WTC11 (cell line): ENCODE results near the gene LTBP2. TPM values are rescaled to one million over a fixed set of nuclear protein-coding genes. Genes with fewer than 3 reads are reported as not detected.

Experiments used
- ATAC-seq: fragments of 200-7000 bp; cut with Tn5 transposase; 2 replicates; pipeline ENCODE4 v1.10.0; 2021; ENCODE audit warnings: mild to moderate bottlenecking, moderate library complexity
- CTCF ChIA-PET: fragments of 300-600 bp; sonication (Branson Sonifier 250); formaldehyde crosslinking; loops from one replicate; lab custom pipeline; 2021; ENCODE audit warnings: antibody characterized with exemption; lab: Charles Lee
- POLR2A ChIA-PET: fragments of 350-600 bp; sonication (Branson Sonifier 250); formaldehyde crosslinking; loops from one replicate; lab custom pipeline; 2021; ENCODE audit warnings: antibody characterized with exemption; lab: Charles Lee
- DNase-seq: peaks from one replicate; pipeline ENCODE4 v3.0.0; 2021; ENCODE audit warnings: low spot score
- H3K27ac Mint-ChIP-seq: 2 replicates; pipeline ENCODE4 v1.8.0; 2021; ENCODE audit warnings: mixed read lengths
- H3K27me3 Mint-ChIP-seq: 2 replicates; pipeline ENCODE4 v1.8.0; 2021; ENCODE audit warnings: low read depth, mild to moderate bottlenecking, moderate library complexity, mixed read lengths
- H3K36me3 Mint-ChIP-seq: 2 replicates; pipeline ENCODE4 v1.8.0; 2021; ENCODE audit warnings: mixed read lengths
- H3K4me1 Mint-ChIP-seq: 2 replicates; pipeline ENCODE4 v1.8.0; 2022; ENCODE audit warnings: mixed read lengths
- H3K4me3 Mint-ChIP-seq: 2 replicates; pipeline ENCODE4 v1.8.0; 2021; ENCODE audit warnings: mild to moderate bottlenecking, moderate library complexity, mixed read lengths
- H3K9me3 Mint-ChIP-seq: 2 replicates; pipeline ENCODE4 v1.8.0; 2021; ENCODE audit warnings: mixed read lengths
- CTCF ChIP-seq: fragments of 200-600 bp; IDR thresholded peaks from 2 replicates; pipeline ENCODE4 v1.8.0; 2022; ENCODE audit warnings: antibody characterized with exemption
- ELF4 ChIP-seq: sonication (generic); formaldehyde crosslinking; IDR thresholded peaks from 2 replicates; pipeline ENCODE4 v1.8.1; 2022; ENCODE audit warnings: low read depth, mild to moderate bottlenecking, moderate library complexity, missing genetic modification reagents
- EMX1 ChIP-seq: fragments of 250-450 bp; sonication (Bioruptor Pico); IDR thresholded peaks from 2 replicates; pipeline ENCODE4 v1.8.0; 2021; ENCODE audit warnings: mild to moderate bottlenecking
- FOXK1 ChIP-seq: sonication (generic); formaldehyde crosslinking; IDR thresholded peaks from 2 replicates; pipeline ENCODE4 v1.8.0; 2022; ENCODE audit warnings: mild to moderate bottlenecking, moderate library complexity, missing genetic modification reagents
- GRHL2 ChIP-seq: fragments of 250-450 bp; sonication (Bioruptor Pico); IDR thresholded peaks from 2 replicates; pipeline ENCODE4 v1.8.0; 2022; ENCODE audit warnings: mild to moderate bottlenecking, moderate library complexity; ENCODE audit not compliant: insufficient replicate concordance, severe bottlenecking
- GTF2I ChIP-seq: fragments of 250-450 bp; sonication (Bioruptor Pico); conservative IDR thresholded peaks from 2 replicates; pipeline ENCODE4 v1.4.0; 2021; ENCODE audit warnings: mild to moderate bottlenecking
- IRF2 ChIP-seq: sonication (generic); formaldehyde crosslinking; IDR thresholded peaks from 2 replicates; pipeline ENCODE4 v1.8.0; 2022; ENCODE audit warnings: low read depth, missing genetic modification reagents, borderline replicate concordance
- NFATC4 ChIP-seq: fragments of 250-450 bp; sonication (Bioruptor Pico); IDR thresholded peaks from 2 replicates; pipeline ENCODE4 v1.9.0; 2021; ENCODE audit warnings: mild to moderate bottlenecking
- NR1H2 ChIP-seq: sonication (generic); formaldehyde crosslinking; IDR thresholded peaks from 2 replicates; pipeline ENCODE4 v1.9.0; 2021; ENCODE audit warnings: mild to moderate bottlenecking, moderate library complexity, missing genetic modification reagents
- NR2C2 ChIP-seq: sonication (generic); formaldehyde crosslinking; IDR thresholded peaks from 2 replicates; pipeline ENCODE4 v1.8.0; 2022; ENCODE audit warnings: mild to moderate bottlenecking, missing genetic modification reagents
- NR3C1 ChIP-seq: sonication (generic); formaldehyde crosslinking; conservative IDR thresholded peaks from 2 replicates; pipeline ENCODE4 v1.8.1; 2023; ENCODE audit warnings: low read depth, mild to moderate bottlenecking, missing genetic modification reagents
- RORB ChIP-seq: fragments of 250-450 bp; sonication (Bioruptor Pico); IDR thresholded peaks from 2 replicates; pipeline ENCODE4 v1.9.0; 2021; ENCODE audit warnings: mild to moderate bottlenecking
- SMAD3 ChIP-seq: sonication (generic); formaldehyde crosslinking; IDR thresholded peaks from 2 replicates; pipeline ENCODE4 v1.8.0; 2022; ENCODE audit warnings: missing genetic modification reagents, mild to moderate bottlenecking, borderline replicate concordance
- TEAD4 ChIP-seq: sonication (generic); formaldehyde crosslinking; IDR thresholded peaks from 2 replicates; pipeline ENCODE4 v1.8.0; 2022; ENCODE audit warnings: mild to moderate bottlenecking, missing genetic modification reagents
- ZNF423 ChIP-seq: fragments of 250-450 bp; sonication (Bioruptor Pico); IDR thresholded peaks from 2 replicates; pipeline ENCODE4 v2.1.2; 2022; ENCODE audit warnings: mild to moderate bottlenecking, moderate library complexity
- total RNA-seq: library from RNA; stranded (reverse); gene quantifications from 3 replicates; pipeline ENCODE4 v1.2.3, GENCODE V29; 2021
- TF ChIP-seq, protein P1 (sequence below): fragments of 250-450 bp; sonication (Bioruptor Pico); IDR thresholded peaks from 2 replicates; pipeline ENCODE4 v1.9.0; 2021; ENCODE audit warnings: mild to moderate bottlenecking, borderline replicate concordance
- TF ChIP-seq, protein P2 (sequence below): sonication (generic); formaldehyde crosslinking; IDR thresholded peaks from 2 replicates; pipeline ENCODE4 v1.8.1; 2022; ENCODE audit warnings: mild to moderate bottlenecking, moderate library complexity, missing genetic modification reagents
- TF ChIP-seq, protein P3 (sequence below): sonication (generic); formaldehyde crosslinking; IDR thresholded peaks from 2 replicates; pipeline ENCODE4 v1.8.1; 2023; ENCODE audit warnings: mild to moderate bottlenecking, missing genetic modification reagents
- TF ChIP-seq, protein P4 (sequence below): fragments of 250-450 bp; sonication (Bioruptor Pico); IDR thresholded peaks from 2 replicates; pipeline ENCODE4 v2.1.2; 2022; ENCODE audit warnings: mild to moderate bottlenecking, moderate library complexity

The LTBP2 gene
- total RNA-seq, 1 experiment from 2014 or later, result 1.2 TPM

DNA sequence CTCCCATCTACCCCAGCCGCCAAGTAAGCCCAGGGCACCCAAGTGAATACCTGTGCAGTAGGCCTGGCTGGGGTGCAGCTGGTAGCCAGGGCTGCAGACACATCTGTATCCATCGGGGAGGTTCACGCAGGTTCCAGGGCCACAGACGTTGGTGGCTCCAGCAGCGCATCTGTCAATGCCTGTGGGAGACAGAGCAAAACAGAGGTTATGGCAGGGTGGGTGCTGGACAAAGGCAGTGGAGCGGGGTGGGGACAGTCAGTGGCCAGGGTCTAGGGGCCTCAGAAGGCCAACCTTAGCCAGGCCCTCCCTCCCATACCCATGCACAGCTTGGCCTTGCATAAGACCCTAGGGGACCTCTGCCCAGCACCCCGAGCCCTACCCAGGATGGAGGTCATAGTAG is 89.3 kb downstream of the LTBP2 start (continued):
- TF ChIP-seq, protein P1, sequence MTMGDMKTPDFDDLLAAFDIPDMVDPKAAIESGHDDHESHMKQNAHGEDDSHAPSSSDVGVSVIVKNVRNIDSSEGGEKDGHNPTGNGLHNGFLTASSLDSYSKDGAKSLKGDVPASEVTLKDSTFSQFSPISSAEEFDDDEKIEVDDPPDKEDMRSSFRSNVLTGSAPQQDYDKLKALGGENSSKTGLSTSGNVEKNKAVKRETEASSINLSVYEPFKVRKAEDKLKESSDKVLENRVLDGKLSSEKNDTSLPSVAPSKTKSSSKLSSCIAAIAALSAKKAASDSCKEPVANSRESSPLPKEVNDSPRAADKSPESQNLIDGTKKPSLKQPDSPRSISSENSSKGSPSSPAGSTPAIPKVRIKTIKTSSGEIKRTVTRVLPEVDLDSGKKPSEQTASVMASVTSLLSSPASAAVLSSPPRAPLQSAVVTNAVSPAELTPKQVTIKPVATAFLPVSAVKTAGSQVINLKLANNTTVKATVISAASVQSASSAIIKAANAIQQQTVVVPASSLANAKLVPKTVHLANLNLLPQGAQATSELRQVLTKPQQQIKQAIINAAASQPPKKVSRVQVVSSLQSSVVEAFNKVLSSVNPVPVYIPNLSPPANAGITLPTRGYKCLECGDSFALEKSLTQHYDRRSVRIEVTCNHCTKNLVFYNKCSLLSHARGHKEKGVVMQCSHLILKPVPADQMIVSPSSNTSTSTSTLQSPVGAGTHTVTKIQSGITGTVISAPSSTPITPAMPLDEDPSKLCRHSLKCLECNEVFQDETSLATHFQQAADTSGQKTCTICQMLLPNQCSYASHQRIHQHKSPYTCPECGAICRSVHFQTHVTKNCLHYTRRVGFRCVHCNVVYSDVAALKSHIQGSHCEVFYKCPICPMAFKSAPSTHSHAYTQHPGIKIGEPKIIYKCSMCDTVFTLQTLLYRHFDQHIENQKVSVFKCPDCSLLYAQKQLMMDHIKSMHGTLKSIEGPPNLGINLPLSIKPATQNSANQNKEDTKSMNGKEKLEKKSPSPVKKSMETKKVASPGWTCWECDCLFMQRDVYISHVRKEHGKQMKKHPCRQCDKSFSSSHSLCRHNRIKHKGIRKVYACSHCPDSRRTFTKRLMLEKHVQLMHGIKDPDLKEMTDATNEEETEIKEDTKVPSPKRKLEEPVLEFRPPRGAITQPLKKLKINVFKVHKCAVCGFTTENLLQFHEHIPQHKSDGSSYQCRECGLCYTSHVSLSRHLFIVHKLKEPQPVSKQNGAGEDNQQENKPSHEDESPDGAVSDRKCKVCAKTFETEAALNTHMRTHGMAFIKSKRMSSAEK (CRISPR knock-in tag), result no peak
- TF ChIP-seq GTF2I (CRISPR knock-in tag), result no peak
- no peak for TF ChIP-seq NR2C2
- TF ChIP-seq GRHL2 (CRISPR knock-in tag), result no peak
- TF ChIP-seq EMX1 (CRISPR knock-in tag), result no peak
- TF ChIP-seq, protein P2, sequence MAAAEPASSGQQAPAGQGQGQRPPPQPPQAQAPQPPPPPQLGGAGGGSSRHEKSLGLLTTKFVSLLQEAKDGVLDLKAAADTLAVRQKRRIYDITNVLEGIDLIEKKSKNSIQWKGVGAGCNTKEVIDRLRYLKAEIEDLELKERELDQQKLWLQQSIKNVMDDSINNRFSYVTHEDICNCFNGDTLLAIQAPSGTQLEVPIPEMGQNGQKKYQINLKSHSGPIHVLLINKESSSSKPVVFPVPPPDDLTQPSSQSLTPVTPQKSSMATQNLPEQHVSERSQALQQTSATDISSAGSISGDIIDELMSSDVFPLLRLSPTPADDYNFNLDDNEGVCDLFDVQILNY (CRISPR knock-in tag), result no peak

GRCh38 chr14:74521756-74522155 is 90.3 kb downstream of the LTBP2 start:
- DNase-seq, result no peak
- H3K4me3 Mint-ChIP-seq, result no peak overlapping the region
- CTCF ChIA-PET, result interaction anchor here (0.8 kb wide), 1 partner anchor 10 kb away, joined by 3 read pairs; no protein-coding TSS in a partner anchor
- no peaks in the 10 kb centered on the region for H3K9me3 Mint-ChIP-seq
- H3K4me1 Mint-ChIP-seq, result peaks cover 4% of the 10 kb centered on the region
- no peak for TF ChIP-seq ELF4 (CRISPR knock-in tag)
- TF ChIP-seq, protein P3, sequence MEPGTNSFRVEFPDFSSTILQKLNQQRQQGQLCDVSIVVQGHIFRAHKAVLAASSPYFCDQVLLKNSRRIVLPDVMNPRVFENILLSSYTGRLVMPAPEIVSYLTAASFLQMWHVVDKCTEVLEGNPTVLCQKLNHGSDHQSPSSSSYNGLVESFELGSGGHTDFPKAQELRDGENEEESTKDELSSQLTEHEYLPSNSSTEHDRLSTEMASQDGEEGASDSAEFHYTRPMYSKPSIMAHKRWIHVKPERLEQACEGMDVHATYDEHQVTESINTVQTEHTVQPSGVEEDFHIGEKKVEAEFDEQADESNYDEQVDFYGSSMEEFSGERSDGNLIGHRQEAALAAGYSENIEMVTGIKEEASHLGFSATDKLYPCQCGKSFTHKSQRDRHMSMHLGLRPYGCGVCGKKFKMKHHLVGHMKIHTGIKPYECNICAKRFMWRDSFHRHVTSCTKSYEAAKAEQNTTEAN (CRISPR knock-in tag), result no peak
- TF ChIP-seq, protein P4, sequence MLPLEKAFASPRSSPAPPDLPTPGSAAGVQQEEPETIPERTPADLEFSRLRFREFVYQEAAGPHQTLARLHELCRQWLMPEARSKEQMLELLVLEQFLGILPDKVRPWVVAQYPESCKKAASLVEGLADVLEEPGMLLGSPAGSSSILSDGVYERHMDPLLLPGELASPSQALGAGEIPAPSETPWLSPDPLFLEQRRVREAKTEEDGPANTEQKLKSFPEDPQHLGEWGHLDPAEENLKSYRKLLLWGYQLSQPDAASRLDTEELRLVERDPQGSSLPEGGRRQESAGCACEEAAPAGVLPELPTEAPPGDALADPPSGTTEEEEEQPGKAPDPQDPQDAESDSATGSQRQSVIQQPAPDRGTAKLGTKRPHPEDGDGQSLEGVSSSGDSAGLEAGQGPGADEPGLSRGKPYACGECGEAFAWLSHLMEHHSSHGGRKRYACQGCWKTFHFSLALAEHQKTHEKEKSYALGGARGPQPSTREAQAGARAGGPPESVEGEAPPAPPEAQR (CRISPR knock-in tag), result no peak
- no peak for TF ChIP-seq GTF2I (CRISPR knock-in tag)
- no peak for TF ChIP-seq RORB (CRISPR knock-in tag)
- TF ChIP-seq NR3C1 (CRISPR knock-in tag), result no peak
- TF ChIP-seq, protein P2 (CRISPR knock-in tag), result no peak
- TF ChIP-seq IRF2 (CRISPR knock-in tag), result no peak
- TF ChIP-seq ZNF423 (CRISPR knock-in tag), result no peak
- no peak for TF ChIP-seq CTCF
- TF ChIP-seq NFATC4 (CRISPR knock-in tag), result no peak
- no peak for TF ChIP-seq NR1H2 (CRISPR knock-in tag)
- no peak for TF ChIP-seq FOXK1 (CRISPR knock-in tag)
- no peak for TF ChIP-seq SMAD3 (CRISPR knock-in tag)
- TF ChIP-seq TEAD4, result no peak
- no peak overlapping the region for H3K27ac Mint-ChIP-seq
- no peaks in the 10 kb centered on the region for H3K36me3 Mint-ChIP-seq
- ATAC-seq, result no peak
- POLR2A ChIA-PET, result no interaction called here
- H3K27me3 Mint-ChIP-seq, result no peaks in the 10 kb centered on the region; the same call in 1 of the 2 replicates
